CD14-positive monocyte (primary cell): Measurements from ENCODE around the gene DTNB. TPM values are rescaled to one million over a fixed set of nuclear protein-coding genes. Genes with fewer than 3 reads are reported as not detected.

Experiments used
- DNase-seq, 3 donors: peaks; one replicate each; pipeline ENCODE4 v3.0.0-alpha.2; 2011 to 2022
- H2AFZ ChIP-seq: 2 replicates; pipeline ENCODE4 v1.6.0; 2012; ENCODE audit warnings: mild to moderate bottlenecking, low read depth, low read length, inconsistent platforms; ENCODE audit not compliant: insufficient read depth, poor library complexity, severe bottlenecking
- H3K27ac ChIP-seq, 2 donors: 1 replicate in 1 of 2; 2 replicates in 1 of 2; pipeline ENCODE4 v1.5.1; 2012 to 2013; ENCODE audit warnings: low read length in 2 of 2, control low read depth in 1 of 2, inconsistent platforms in 1 of 2, low read depth in 1 of 2, mild to moderate bottlenecking in 1 of 2
- H3K27me3 ChIP-seq, 2 donors: one replicate each; pipeline versions ENCODE4 v1.6.0 to v1.6.1; 2011 to 2013; ENCODE audit warnings: low read length in 2 of 2; ENCODE audit not compliant: control insufficient read depth in 2 of 2, insufficient read depth in 2 of 2
- H3K36me3 ChIP-seq, 2 donors: replicated peaks in 1 of 2; 1 replicate in 1 of 2; 2 replicates in 1 of 2; pipeline versions ENCODE4 v1.5.1 to v1.6.1; 2012 to 2013; ENCODE audit warnings: low read length in 2 of 2, control low read depth in 1 of 2, inconsistent platforms in 1 of 2, mild to moderate bottlenecking in 1 of 2; ENCODE audit not compliant: insufficient read depth in 2 of 2, control insufficient read depth in 1 of 2
- H3K4me1 ChIP-seq, 2 donors: 1 replicate in 1 of 2; 2 replicates in 1 of 2; pipeline versions ENCODE4 v1.5.1 to v1.6.1; 2012 to 2013; ENCODE audit warnings: low read length in 2 of 2, control low read depth in 1 of 2, inconsistent platforms in 1 of 2, mild to moderate bottlenecking in 1 of 2, moderate library complexity in 1 of 2; ENCODE audit not compliant: insufficient read depth in 2 of 2, control insufficient read depth in 1 of 2
- H3K4me2 ChIP-seq: replicated peaks from 2 replicates; pipeline ENCODE3; 2012; ENCODE audit warnings: low read length, moderate library complexity, mild to moderate bottlenecking; ENCODE audit not compliant: poor library complexity, severe bottlenecking; ENCODE audit errors: extremely low read depth
- H3K4me3 ChIP-seq, 3 experiments: fragments of 200-600 bp in 1 of 3; sonication (generic) in 1 of 3; replicated peaks in 1 of 3; 1 replicate in 2 of 3; 2 replicates in 1 of 3; pipeline ENCODE4 v1.5.1; 2011 to 2013; ENCODE audit warnings: low read length in 3 of 3, mild to moderate bottlenecking in 3 of 3, control low read depth in 2 of 3, low read depth in 2 of 3, inconsistent platforms in 1 of 3, moderate library complexity in 1 of 3
- H3K79me2 ChIP-seq: 2 replicates; pipeline ENCODE4 v1.6.0; 2012; ENCODE audit warnings: mild to moderate bottlenecking, control low read depth, inconsistent platforms, low read length, moderate library complexity; ENCODE audit not compliant: insufficient read depth
- H3K9ac ChIP-seq: 2 replicates; pipeline ENCODE4 v1.6.0; 2017; ENCODE audit warnings: low read length, mild to moderate bottlenecking; ENCODE audit not compliant: insufficient read depth, poor library complexity, severe bottlenecking
- H3K9me3 ChIP-seq, 2 donors: replicated peaks in 1 of 2; 1 replicate in 1 of 2; 2 replicates in 1 of 2; pipeline versions ENCODE4 v1.5.1 to v1.6.1; 2012 to 2013; ENCODE audit warnings: low read length in 2 of 2, control low read depth in 1 of 2; ENCODE audit not compliant: control insufficient read depth in 1 of 2, insufficient read depth in 1 of 2
- H4K20me1 ChIP-seq: 2 replicates; pipeline ENCODE4 v1.6.0; 2012; ENCODE audit warnings: mild to moderate bottlenecking, low read length, control low read depth, moderate library complexity; ENCODE audit not compliant: insufficient read depth
- H3K27ac Mint-ChIP-seq, 7 donors: one replicate each; pipeline ENCODE4 v1.8.0; 2020; ENCODE audit warnings: mild to moderate bottlenecking in 7 of 7, mixed read lengths in 7 of 7, moderate library complexity in 6 of 7, inconsistent platforms in 2 of 7
- H3K27me3 Mint-ChIP-seq, 3 donors: one replicate each; pipeline ENCODE4 v1.8.0; 2021 to 2022; ENCODE audit warnings: low read depth in 3 of 3, mild to moderate bottlenecking in 3 of 3, mixed read lengths in 3 of 3, moderate library complexity in 3 of 3, inconsistent platforms in 1 of 3
- H3K36me3 Mint-ChIP-seq, 2 donors: one replicate each; pipeline ENCODE4 v1.8.0; 2020; ENCODE audit warnings: mixed read lengths in 2 of 2, inconsistent platforms in 1 of 2, mild to moderate bottlenecking in 1 of 2
- H3K4me1 Mint-ChIP-seq: one replicate; pipeline ENCODE4 v1.8.0; 2020; ENCODE audit warnings: mild to moderate bottlenecking, mixed read lengths
- H3K4me3 Mint-ChIP-seq, 2 donors: one replicate each; pipeline ENCODE4 v1.8.0; 2020; ENCODE audit warnings: mild to moderate bottlenecking in 2 of 2, mixed read lengths in 2 of 2, moderate library complexity in 1 of 2
- H3K9me3 Mint-ChIP-seq, 7 donors: one replicate each; pipeline ENCODE4 v1.8.0; 2020 to 2022; ENCODE audit warnings: mixed read lengths in 7 of 7, mild to moderate bottlenecking in 6 of 7, moderate library complexity in 6 of 7, inconsistent platforms in 2 of 7
- CTCF ChIP-seq: fragments of 200-600 bp; IDR thresholded peaks from one replicate; pipeline ENCODE4 v1.8.0; 2022; ENCODE audit warnings: antibody characterized with exemption, mild to moderate bottlenecking
- WGBS: methylation state at CpG from one replicate; pipeline ENCODE4 v1.1.5; 2013; ENCODE audit warnings: missing lambda C conversion rate; ENCODE audit not compliant: insufficient coverage; 5-methylcytosine and 5-hydroxymethylcytosine counted together
- intact Hi-C, 2 donors: fragments of 100-400 bp; cut with micrococcal nuclease; formaldehyde crosslinking; loops; one replicate each; pipeline versions ENCODE4 v1.15.0 to v1.15.1; 2023
- polyA plus RNA-seq, 3 donors: library from polyadenylated mRNA; depleted of rRNA in 1 of 3; unstranded in 2 of 3; stranded (reverse) in 1 of 3; fragments of 300-500 nt in 2 of 3; fragments of >200 nt in 1 of 3; fragmentation: Illumina TruSeq in 2 of 3; gene quantifications; 1 replicate in 2 of 3; 2 replicates in 1 of 3; pipeline ENCODE4 v1.2.3, GENCODE V29; 2012 to 2021

The DTNB gene
- polyA plus RNA-seq, 3 donors: 3.0 to 4.2 (median 3.3) TPM

- DNase-seq: no peak
- Histone ChIP-seq H3K27ac (no peak overlapping the region), H2AFZ (no peak overlapping the region), H3K4me1 (peaks cover 0 to 5% of the 10 kb centered on the region in 2 donors), H3K27me3 (no peaks in the 10 kb centered on the region), H3K36me3 (no peaks in the 10 kb centered on the region), H4K20me1 (no peaks in the 10 kb centered on the region), H3K4me2 (no peak overlapping the region), H3K79me2 (no peaks in the 10 kb centered on the region), H3K4me3 (no peak overlapping the region), H3K9me3 (no peaks in the 10 kb centered on the region), H3K9ac (no peak overlapping the region)
- H3K36me3 Mint-ChIP-seq: no peaks in the 10 kb centered on the region
- TF ChIP-seq CTCF: no peak
- H3K4me3 Mint-ChIP-seq: no peak overlapping the region
- H3K27me3 Mint-ChIP-seq: peaks cover 0 to 2% (median 0%) of the 10 kb centered on the region in 3 donors
- intact Hi-C loops: no loop called here
- H3K9me3 Mint-ChIP-seq: no peaks in the 10 kb centered on the region
- H3K4me1 Mint-ChIP-seq: peaks cover 9% of the 10 kb centered on the region
- WGBS: 96% methylated on average over 3 of the region's 4 CpGs
- H3K27ac Mint-ChIP-seq: no peak overlapping the region
Observed at GRCh38 chr2:25545899-25546298, 127.5 kb downstream of the DTNB start.

- Histone ChIP-seq H3K4me2 (no peak overlapping the region), H3K27ac (no peak overlapping the region), H3K79me2 (no peaks in the 10 kb centered on the region), H3K4me3 (no peak overlapping the region), H3K4me1 (peaks cover 0 to 5% of the 10 kb centered on the region in 2 donors), H4K20me1 (no peaks in the 10 kb centered on the region), H3K27me3 (no peaks in the 10 kb centered on the region), H3K9ac (no peak overlapping the region), H3K36me3 (no peaks in the 10 kb centered on the region), H2AFZ (no peak overlapping the region), H3K9me3 (no peaks in the 10 kb centered on the region)
- peaks cover 10% of the 10 kb centered on the region for H3K4me1 Mint-ChIP-seq
- DNase-seq: no peak
- H3K9me3 Mint-ChIP-seq: no peaks in the 10 kb centered on the region
- intact Hi-C loops: no loop called here
- no peaks in the 10 kb centered on the region for H3K36me3 Mint-ChIP-seq
- TF ChIP-seq CTCF: no peak
- H3K27ac Mint-ChIP-seq: no peak overlapping the region
- no peak overlapping the region for H3K4me3 Mint-ChIP-seq
- H3K27me3 Mint-ChIP-seq: peaks cover 0 to 4% (median 1%) of the 10 kb centered on the region in 3 donors
Observed at GRCh38 chr2:25544445-25544844, 128.9 kb downstream of the DTNB start.
